Esophagus muscularis mucosa (tissue), 4 donors: ENCODE measurements around the gene PTGES. TPM values are rescaled to one million over a fixed set of nuclear protein-coding genes. Genes with fewer than 3 reads are reported as not detected.

ENCODE experiments used
- DNase-seq: peaks from one replicate; pipeline ENCODE4 v3.0.0-alpha.2; 2017; ENCODE audit errors: extremely low spot score
- H3K27ac ChIP-seq, 4 donors: fragments of 200-600 bp; sonication (generic); replicated peaks in 1 of 4; 1 replicate in 3 of 4; 2 replicates in 1 of 4; pipeline ENCODE4 v1.5.1; 2016 to 2019; ENCODE audit warnings: mild to moderate bottlenecking in 1 of 4
- H3K27me3 ChIP-seq, 4 donors: fragments of 200-600 bp; sonication (generic); one replicate each; pipeline versions ENCODE4 v1.5.1 to v1.6.0; 2016 to 2019
- H3K36me3 ChIP-seq, 4 donors: fragments of 200-600 bp; sonication (generic); one replicate each; pipeline ENCODE4 v1.5.1; 2016 to 2019
- H3K4me1 ChIP-seq, 4 donors: fragments of 200-600 bp; sonication (generic); one replicate each; pipeline ENCODE4 v1.5.1; 2016 to 2019
- H3K4me3 ChIP-seq, 4 donors: fragments of 200-600 bp; sonication (generic); 1 replicate in 2 of 4; 2 replicates in 2 of 4; pipeline ENCODE4 v1.5.1; 2016 to 2019; ENCODE audit warnings: mild to moderate bottlenecking in 4 of 4, moderate library complexity in 1 of 4
- H3K9me3 ChIP-seq, 4 donors: fragments of 200-600 bp; sonication (generic); 1 replicate in 3 of 4; 2 replicates in 1 of 4; pipeline ENCODE4 v1.5.1; 2016 to 2019
- EP300 ChIP-seq: sonication (generic); formaldehyde crosslinking; IDR thresholded peaks from one replicate; pipeline ENCODE4 v1.6.1; 2017; ENCODE audit warnings: antibody characterized with exemption
- POLR2A ChIP-seq: fragments of 450-650 bp; IDR thresholded peaks from one replicate; pipeline ENCODE4 v1.6.1; 2017; ENCODE audit warnings: antibody characterized with exemption, moderate library complexity, mild to moderate bottlenecking, low read depth
- POLR2AphosphoS5 ChIP-seq, 2 donors: sonication (generic); formaldehyde crosslinking; IDR thresholded peaks; one replicate each; pipeline ENCODE4 v1.6.1; 2017; ENCODE audit warnings: antibody characterized with exemption in 2 of 2
- WGBS: methylation state at CpG from one replicate; pipeline ENCODE4 v1.1.5; 2018; 5-methylcytosine and 5-hydroxymethylcytosine counted together
- intact Hi-C: fragments of 100-400 bp; cut with DNase I; formaldehyde crosslinking; loops from one replicate; pipeline ENCODE4 v1.15.1; 2023
- total RNA-seq, 4 donors: library from RNA; depleted of rRNA; stranded (reverse); fragments of >200 nt; gene quantifications; one replicate each; pipeline versions ENCODE4 v1.1.0 to v1.2.1, GENCODE V29; 2016
- TF ChIP-seq, protein P1 (sequence below), 3 experiments: fragments of 200-600 bp in 2 of 3; fragments of 450-650 bp in 1 of 3; sonication (generic) in 2 of 3; IDR thresholded peaks; one replicate each; pipeline ENCODE4 v1.5.1; 2017 to 2019; ENCODE audit warnings: antibody characterized with exemption in 3 of 3, mild to moderate bottlenecking in 2 of 3, moderate library complexity in 1 of 3

The PTGES gene
- total RNA-seq, 4 donors from 2014 or later, result 1.7 to 4.6 (median 4.3) TPM

DNA sequence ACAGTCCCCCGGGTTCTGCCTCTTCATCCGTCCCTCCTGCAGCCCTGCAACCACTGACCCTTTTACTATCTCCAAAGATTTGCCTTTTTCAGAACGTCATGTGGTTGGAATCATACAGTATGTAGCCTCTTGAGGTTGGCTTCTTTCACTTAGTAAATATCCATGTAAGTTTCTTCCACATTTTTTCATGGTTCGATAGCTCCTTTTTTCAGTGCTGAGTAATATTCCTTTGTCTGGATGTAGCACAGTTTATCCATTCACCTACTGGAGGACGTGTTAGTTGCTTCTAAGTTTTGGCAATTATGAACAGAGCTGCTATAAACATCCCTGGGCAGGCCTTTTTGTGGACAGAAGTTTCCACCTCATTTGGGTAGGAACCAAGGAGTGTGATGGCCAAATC is 60.3 kb downstream of the PTGES start:
- Histone ChIP-seq H3K4me3 (no peak overlapping the region), H3K9me3 (no peaks in the 10 kb centered on the region), H3K27me3 (peaks cover 0 to 12% (median 0%) of the 10 kb centered on the region in 4 donors), H3K4me1 (peaks cover 1 to 18% (median 12%) of the 10 kb centered on the region in 4 donors), H3K27ac (no peak overlapping the region), H3K36me3 (no peaks in the 10 kb centered on the region)
- no peak for TF ChIP-seq EP300
- no peak for TF ChIP-seq POLR2A
- no peak for TF ChIP-seq POLR2AphosphoS5 (IDR thresholded peaks at IDR 0.05)
- TF ChIP-seq, protein P1, sequence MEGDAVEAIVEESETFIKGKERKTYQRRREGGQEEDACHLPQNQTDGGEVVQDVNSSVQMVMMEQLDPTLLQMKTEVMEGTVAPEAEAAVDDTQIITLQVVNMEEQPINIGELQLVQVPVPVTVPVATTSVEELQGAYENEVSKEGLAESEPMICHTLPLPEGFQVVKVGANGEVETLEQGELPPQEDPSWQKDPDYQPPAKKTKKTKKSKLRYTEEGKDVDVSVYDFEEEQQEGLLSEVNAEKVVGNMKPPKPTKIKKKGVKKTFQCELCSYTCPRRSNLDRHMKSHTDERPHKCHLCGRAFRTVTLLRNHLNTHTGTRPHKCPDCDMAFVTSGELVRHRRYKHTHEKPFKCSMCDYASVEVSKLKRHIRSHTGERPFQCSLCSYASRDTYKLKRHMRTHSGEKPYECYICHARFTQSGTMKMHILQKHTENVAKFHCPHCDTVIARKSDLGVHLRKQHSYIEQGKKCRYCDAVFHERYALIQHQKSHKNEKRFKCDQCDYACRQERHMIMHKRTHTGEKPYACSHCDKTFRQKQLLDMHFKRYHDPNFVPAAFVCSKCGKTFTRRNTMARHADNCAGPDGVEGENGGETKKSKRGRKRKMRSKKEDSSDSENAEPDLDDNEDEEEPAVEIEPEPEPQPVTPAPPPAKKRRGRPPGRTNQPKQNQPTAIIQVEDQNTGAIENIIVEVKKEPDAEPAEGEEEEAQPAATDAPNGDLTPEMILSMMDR (IDR thresholded peaks at IDR 0.05), result no peak
- DNase-seq, result no peak
- WGBS, result 88% methylated on average over 5 of the region's 5 CpGs
- intact Hi-C loops, result no loop called here

Other genes with a start within 250 kb of the PTGES start
- under 1 TPM in 1 of 4 donors, not detected in 3; 0.34 TPM for gene C9orf50, start 131.9 kb downstream of the PTGES start, total RNA-seq
- gene NTMT1, start 126.9 kb downstream of the PTGES start, total RNA-seq, result 10 to 100 TPM; 20.3 to 33.3 (median 31.9) TPM
- gene ASB6, start 110.9 kb downstream of the PTGES start, total RNA-seq, result 10 to 100 TPM; 13.3 to 30.0 (median 22.0) TPM
- 10 to 100 TPM in 2 of 4 donors, 1 to 10 TPM in 2; 1.7 to 13.1 (median 6.2) TPM for gene PRRX2, start 87.4 kb downstream of the PTGES start, total RNA-seq
- 10 to 100 TPM; 24.5 to 29.0 (median 26.0) TPM for gene TOR1B, start 50.1 kb upstream of the PTGES start, total RNA-seq
- gene TOR1A, start 71.1 kb upstream of the PTGES start, total RNA-seq, result 10 to 100 TPM; 29.7 to 46.4 (median 34.4) TPM
- gene C9orf78, start 82.2 kb upstream of the PTGES start, total RNA-seq, result 100 to 1,000 TPM in 1 of 4 donors, 10 to 100 TPM in 3; 47.3 to 139 (median 62.6) TPM
- 10 to 100 TPM; 31.1 to 45.3 (median 38.7) TPM for gene USP20, start 82.4 kb upstream of the PTGES start, total RNA-seq